PFSK-1 (cell line): ENCODE measurements around the gene ERGIC1.

Experiments
- FOXP2 ChIP-seq: optimal IDR thresholded peaks from 2 replicates; pipeline ENCODE3; 2011; ENCODE audit warnings: borderline replicate concordance, control low read depth, inconsistent platforms; ENCODE audit not compliant: insufficient read depth; ENCODE audit errors: extremely low read length, extremely low read depth
- POLR2AphosphoS5 ChIP-seq: IDR thresholded peaks from 2 replicates; pipeline ENCODE4 v1.6.1; 2012; ENCODE audit warnings: low read depth, mild to moderate bottlenecking, control low read depth, low read length, moderate library complexity
- REST ChIP-seq, 2 experiments: IDR thresholded peaks; 2 replicates each; pipeline versions ENCODE4 v1.6.1 to v1.8.0; 2011 to 2012; ENCODE audit warnings: low read depth in 2 of 2, low read length in 2 of 2, control low read depth in 1 of 2, inconsistent platforms in 1 of 2, mild to moderate bottlenecking in 1 of 2, moderate library complexity in 1 of 2; ENCODE audit not compliant: insufficient read depth in 1 of 2
- SIN3A ChIP-seq: IDR thresholded peaks from 2 replicates; pipeline ENCODE4 v1.6.1; 2012; ENCODE audit warnings: mild to moderate bottlenecking, low read length, moderate library complexity, borderline replicate concordance; ENCODE audit not compliant: insufficient read depth
- TAF1 ChIP-seq: IDR thresholded peaks from 2 replicates; pipeline ENCODE4 v1.6.1; 2012; ENCODE audit warnings: low read length, control low read depth, borderline replicate concordance; ENCODE audit not compliant: insufficient read depth

Gene ERGIC1

GRCh38 chr5:172817664-172818063 is 16.4 kb upstream of the ERGIC1 start:
- TF ChIP-seq SIN3A = no peak
- no peak for TF ChIP-seq FOXP2
- TF ChIP-seq POLR2AphosphoS5 = no peak
- no peak for TF ChIP-seq TAF1
- no peak for TF ChIP-seq REST (IDR thresholded peaks at IDR 0.05; ENCODE audit: insufficient read depth in 1 of 2, low read depth in 2 of 2, low read length in 2 of 2)

- TF ChIP-seq SIN3A (no peak), FOXP2 (no peak), REST (IDR thresholded peaks at IDR 0.05; ENCODE audit: insufficient read depth in 1 of 2, low read depth in 2 of 2, low read length in 2 of 2) (no peak), TAF1 (no peak), POLR2AphosphoS5 (no peak)
These were observed 16.0 kb upstream of the ERGIC1 start for GRCh38 chr5:172818081-172818480.

- TF ChIP-seq FOXP2 (no peak), POLR2AphosphoS5 (no peak), TAF1 (no peak), SIN3A (no peak), REST (IDR thresholded peaks at IDR 0.05; ENCODE audit: insufficient read depth in 1 of 2, low read depth in 2 of 2, low read length in 2 of 2) (no peak)
These were observed 14.5 kb upstream of the ERGIC1 start for GRCh38 chr5:172819569-172819968.

- no peak for TF ChIP-seq POLR2AphosphoS5
- no peak for TF ChIP-seq SIN3A
- peak; percentile 59 for TF ChIP-seq FOXP2
- no peak for TF ChIP-seq REST (IDR thresholded peaks at IDR 0.05; ENCODE audit: insufficient read depth in 1 of 2, low read depth in 2 of 2, low read length in 2 of 2)
- no peak for TF ChIP-seq TAF1
These were observed 13.8 kb upstream of the ERGIC1 start for GRCh38 chr5:172820046-172820767.
